ENCODE measurements around the gene CYP4X1.
"Not testable (repeated sequence)": the region's sequence is repeated elsewhere in the genome, so short reads cannot be mapped to it uniquely, and the experiment has no call there.

The CYP4X1 gene

GRCh38 chr1:47030170-47030805 lies 6.8 kb downstream of the CYP4X1 start:
- no peak for DNase-seq (ENCODE audit: low spot score in 2 of 2)
- Histone ChIP-seq H3K27me3 (ENCODE audit: low read depth) (0 out of 2 replicates have a peak, but pooled peaks cover 3% of the 10 kb centered on the region), H3K36me3 (replicated peaks) (no peaks in the 10 kb centered on the region), H3K4me1 (no peaks in the 10 kb centered on the region), H3K4me3 (no peak overlapping the region), H3K9me3 (no peaks in the 10 kb centered on the region)
- in situ Hi-C loops (cut with MboI; ENCODE audit: low sequenced_read_pairs) = no loop called here

- in situ Hi-C loops (cut with MboI; ENCODE audit: low sequenced_read_pairs) = no loop called here
- Histone ChIP-seq H3K27me3 (ENCODE audit: low read depth) (0 out of 2 replicates have a peak, but pooled peaks cover 2% of the 10 kb centered on the region), H3K36me3 (replicated peaks) (no peaks in the 10 kb centered on the region), H3K9me3 (no peaks in the 10 kb centered on the region), H3K4me3 (no peak overlapping the region), H3K4me1 (no peaks in the 10 kb centered on the region)
- no peak for DNase-seq (ENCODE audit: low spot score in 2 of 2)
Observed at GRCh38 chr1:47031059-47031458, 7.6 kb downstream of the CYP4X1 start.

- no peak overlapping the region for H3K4me3 ChIP-seq
- no peaks in the 10 kb centered on the region for H3K4me1 ChIP-seq
- no peaks in the 10 kb centered on the region for H3K27me3 ChIP-seq (ENCODE audit: low read depth)
- H3K9me3 ChIP-seq = no peaks in the 10 kb centered on the region
- in situ Hi-C loops (cut with MboI; ENCODE audit: low sequenced_read_pairs) = no loop called here
- DNase-seq (ENCODE audit: low spot score in 2 of 2) = no peak
- no peaks in the 10 kb centered on the region for H3K36me3 ChIP-seq (replicated peaks)
Observed at GRCh38 chr1:47031585-47031984, 8.1 kb downstream of the CYP4X1 start.

GRCh38 chr1:47036764-47037163 lies 13.3 kb downstream of the CYP4X1 start:
- no peaks in the 10 kb centered on the region for H3K27me3 ChIP-seq (ENCODE audit: low read depth)
- H3K9me3 ChIP-seq = no peaks in the 10 kb centered on the region
- DNase-seq (ENCODE audit: low spot score in 2 of 2) = no peak
- H3K4me1 ChIP-seq = no peaks in the 10 kb centered on the region
- H3K36me3 ChIP-seq (replicated peaks) = no peaks in the 10 kb centered on the region
- H3K4me3 ChIP-seq = no peak overlapping the region
- in situ Hi-C loops (cut with MboI; ENCODE audit: low sequenced_read_pairs) = no loop called here

GRCh38 chr1:47059376-47059775 lies 35.9 kb downstream of the CYP4X1 start:
- in situ Hi-C loops (cut with MboI; ENCODE audit: low sequenced_read_pairs) = no loop called here
- Histone ChIP-seq H3K4me3 (no peak overlapping the region), H3K9me3 (no peaks in the 10 kb centered on the region), H3K27me3 (ENCODE audit: low read depth) (no peaks in the 10 kb centered on the region; the same call in 1 of the 2 replicates), H3K4me1 (no peaks in the 10 kb centered on the region), H3K36me3 (replicated peaks) (no peaks in the 10 kb centered on the region)
- DNase-seq (ENCODE audit: low spot score in 2 of 2) = no peak

GRCh38 chr1:47067097-47067594 lies 43.7 kb downstream of the CYP4X1 start, which contains the start of gene CYP4Z1:
Gene CYP4Z1, plus strand, starts transcription at chr1:47067231. Its CDS starts 260 bp downstream, at chr1:47067491.
- no peaks in the 10 kb centered on the region for H3K4me1 ChIP-seq
- no peak within 1 kb of the TSS for H3K4me3 ChIP-seq
- in situ Hi-C loops (cut with MboI; ENCODE audit: low sequenced_read_pairs) = no loop called here
- no peaks in the 10 kb centered on the region for H3K36me3 ChIP-seq (replicated peaks)
- H3K9me3 ChIP-seq = no peaks in the 10 kb centered on the region
- no peak for DNase-seq (ENCODE audit: low spot score in 2 of 2)
- H3K27me3 ChIP-seq (ENCODE audit: low read depth) = no peaks in the 10 kb centered on the region; the same call in 1 of the 2 replicates

- H3K36me3 ChIP-seq (replicated peaks); H3K4me3 ChIP-seq; H3K9me3 ChIP-seq; H3K4me1 ChIP-seq; H3K27me3 ChIP-seq (ENCODE audit: low read depth); in situ Hi-C loops (cut with MboI; ENCODE audit: low sequenced_read_pairs); DNase-seq (ENCODE audit: low spot score in 2 of 2): not testable (repeated sequence)
Observed at GRCh38 chr1:47069080-47069479, 45.6 kb downstream of the CYP4X1 start.

- H3K27me3 ChIP-seq (ENCODE audit: low read depth); H3K4me3 ChIP-seq; DNase-seq (ENCODE audit: low spot score in 2 of 2); H3K9me3 ChIP-seq; H3K4me1 ChIP-seq; H3K36me3 ChIP-seq (replicated peaks); in situ Hi-C loops (cut with MboI; ENCODE audit: low sequenced_read_pairs): not testable (repeated sequence)
Observed at GRCh38 chr1:47069509-47069908, 46.0 kb downstream of the CYP4X1 start.

GRCh38 chr1:47089356-47089755 lies 65.9 kb downstream of the CYP4X1 start:
- peak; percentile 10 to 61 for DNase-seq (ENCODE audit: low spot score in 2 of 2)
- H3K4me1 ChIP-seq; H3K27me3 ChIP-seq (ENCODE audit: low read depth); H3K36me3 ChIP-seq (replicated peaks); H3K4me3 ChIP-seq; H3K9me3 ChIP-seq; in situ Hi-C loops (cut with MboI; ENCODE audit: low sequenced_read_pairs): not testable (repeated sequence)

GRCh38 chr1:47091476-47091875 lies 68.0 kb downstream of the CYP4X1 start:
- H3K27me3 ChIP-seq (ENCODE audit: low read depth); H3K4me1 ChIP-seq; in situ Hi-C loops (cut with MboI; ENCODE audit: low sequenced_read_pairs); H3K4me3 ChIP-seq; H3K36me3 ChIP-seq (replicated peaks); H3K9me3 ChIP-seq; DNase-seq (ENCODE audit: low spot score in 2 of 2): not testable (repeated sequence)

All from HAP-1 (cell line).